Liver (tissue), 3 donors: ENCODE measurements around the gene RBPJ.

ENCODE experiments used
- EGR1 ChIP-seq, 2 donors: IDR thresholded peaks; 2 replicates each; pipeline ENCODE4 v1.6.1; 2016 to 2018; ENCODE audit warnings: antibody characterized with exemption in 2 of 2, low read depth in 2 of 2
- GABPA ChIP-seq, 2 donors: IDR thresholded peaks in 1 of 2; conservative IDR thresholded peaks in 1 of 2; 2 replicates each; pipeline ENCODE4 v1.6.1; 2016; ENCODE audit warnings: antibody characterized with exemption in 2 of 2, mild to moderate bottlenecking in 1 of 2, moderate library complexity in 1 of 2
- HNF4A ChIP-seq, 2 donors: conservative IDR thresholded peaks; 2 replicates each; pipeline ENCODE4 v1.6.1; 2016; ENCODE audit warnings: antibody characterized with exemption in 2 of 2, mild to moderate bottlenecking in 2 of 2
- JUND ChIP-seq, 2 donors: IDR thresholded peaks; 2 replicates each; pipeline ENCODE4 v1.6.1; 2016; ENCODE audit warnings: antibody characterized with exemption in 2 of 2
- RAD21 ChIP-seq, 2 donors: IDR thresholded peaks; 2 replicates each; pipeline ENCODE4 v1.6.1; 2016; ENCODE audit warnings: antibody characterized with exemption in 2 of 2, mild to moderate bottlenecking in 2 of 2
- RXRA ChIP-seq, 2 donors: IDR thresholded peaks; 2 replicates each; pipeline ENCODE4 v1.6.1; 2017 to 2018; ENCODE audit warnings: antibody characterized with exemption in 2 of 2, mild to moderate bottlenecking in 1 of 2
- SP1 ChIP-seq: IDR thresholded peaks from 2 replicates; pipeline ENCODE4 v1.6.1; 2018; ENCODE audit warnings: antibody characterized with exemption, mild to moderate bottlenecking
- TAF1 ChIP-seq: conservative IDR thresholded peaks from 2 replicates; pipeline ENCODE4 v1.6.1; 2016; ENCODE audit warnings: antibody characterized with exemption, mild to moderate bottlenecking
- YY1 ChIP-seq: IDR thresholded peaks from 2 replicates; pipeline ENCODE4 v1.6.1; 2016; ENCODE audit warnings: antibody characterized with exemption, mild to moderate bottlenecking
- TF ChIP-seq, protein P1 (sequence below): fragments of 150-350 bp; IDR thresholded peaks from 2 replicates; pipeline ENCODE4 v1.5.1; 2017; ENCODE audit warnings: improper control_type of control experiment, low read depth, low read length; ENCODE audit not compliant: missing input control
- TF ChIP-seq, protein P2 (sequence below): IDR thresholded peaks from 2 replicates; pipeline ENCODE4 v1.6.1; 2016; ENCODE audit warnings: antibody characterized with exemption, mild to moderate bottlenecking
- TF ChIP-seq, protein P3 (sequence below): IDR thresholded peaks from 2 replicates; pipeline ENCODE4 v1.6.1; 2016; ENCODE audit warnings: antibody characterized with exemption
- TF ChIP-seq, protein P4 (sequence below): IDR thresholded peaks from 2 replicates; pipeline ENCODE4 v1.6.1; 2016; ENCODE audit warnings: antibody characterized with exemption
- TF ChIP-seq, protein P5 (sequence below): IDR thresholded peaks from 2 replicates; pipeline ENCODE4 v1.6.1; 2016; ENCODE audit warnings: antibody characterized with exemption
- donor health status: healthy.
- donor health status: healthy.

DNA sequence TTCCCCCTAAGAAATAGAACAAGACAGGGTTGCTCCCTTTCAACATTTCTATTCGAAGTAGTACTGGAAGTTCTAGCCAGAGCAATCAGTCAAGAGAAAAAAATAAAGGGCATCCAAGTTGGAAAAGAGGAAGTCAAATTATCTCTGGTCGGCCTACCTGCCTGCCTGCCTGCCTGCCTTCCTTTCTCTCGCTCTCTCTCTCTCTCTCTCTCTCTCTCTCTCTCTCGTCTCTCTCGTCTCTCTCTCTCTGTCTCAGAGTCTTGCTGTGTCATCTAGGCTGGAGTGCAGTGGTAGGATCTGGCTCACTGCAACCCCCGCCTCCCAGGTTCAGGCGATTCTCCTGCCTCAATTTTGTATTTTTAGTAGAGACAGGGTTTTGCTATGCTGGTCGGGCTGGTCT, 126.6 kb downstream of the RBPJ start:
- TF ChIP-seq, protein P1, sequence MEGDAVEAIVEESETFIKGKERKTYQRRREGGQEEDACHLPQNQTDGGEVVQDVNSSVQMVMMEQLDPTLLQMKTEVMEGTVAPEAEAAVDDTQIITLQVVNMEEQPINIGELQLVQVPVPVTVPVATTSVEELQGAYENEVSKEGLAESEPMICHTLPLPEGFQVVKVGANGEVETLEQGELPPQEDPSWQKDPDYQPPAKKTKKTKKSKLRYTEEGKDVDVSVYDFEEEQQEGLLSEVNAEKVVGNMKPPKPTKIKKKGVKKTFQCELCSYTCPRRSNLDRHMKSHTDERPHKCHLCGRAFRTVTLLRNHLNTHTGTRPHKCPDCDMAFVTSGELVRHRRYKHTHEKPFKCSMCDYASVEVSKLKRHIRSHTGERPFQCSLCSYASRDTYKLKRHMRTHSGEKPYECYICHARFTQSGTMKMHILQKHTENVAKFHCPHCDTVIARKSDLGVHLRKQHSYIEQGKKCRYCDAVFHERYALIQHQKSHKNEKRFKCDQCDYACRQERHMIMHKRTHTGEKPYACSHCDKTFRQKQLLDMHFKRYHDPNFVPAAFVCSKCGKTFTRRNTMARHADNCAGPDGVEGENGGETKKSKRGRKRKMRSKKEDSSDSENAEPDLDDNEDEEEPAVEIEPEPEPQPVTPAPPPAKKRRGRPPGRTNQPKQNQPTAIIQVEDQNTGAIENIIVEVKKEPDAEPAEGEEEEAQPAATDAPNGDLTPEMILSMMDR: no peak
- no peak for TF ChIP-seq RAD21 (IDR thresholded peaks at IDR 0.05)
- TF ChIP-seq SP1: no peak
- TF ChIP-seq, protein P2, sequence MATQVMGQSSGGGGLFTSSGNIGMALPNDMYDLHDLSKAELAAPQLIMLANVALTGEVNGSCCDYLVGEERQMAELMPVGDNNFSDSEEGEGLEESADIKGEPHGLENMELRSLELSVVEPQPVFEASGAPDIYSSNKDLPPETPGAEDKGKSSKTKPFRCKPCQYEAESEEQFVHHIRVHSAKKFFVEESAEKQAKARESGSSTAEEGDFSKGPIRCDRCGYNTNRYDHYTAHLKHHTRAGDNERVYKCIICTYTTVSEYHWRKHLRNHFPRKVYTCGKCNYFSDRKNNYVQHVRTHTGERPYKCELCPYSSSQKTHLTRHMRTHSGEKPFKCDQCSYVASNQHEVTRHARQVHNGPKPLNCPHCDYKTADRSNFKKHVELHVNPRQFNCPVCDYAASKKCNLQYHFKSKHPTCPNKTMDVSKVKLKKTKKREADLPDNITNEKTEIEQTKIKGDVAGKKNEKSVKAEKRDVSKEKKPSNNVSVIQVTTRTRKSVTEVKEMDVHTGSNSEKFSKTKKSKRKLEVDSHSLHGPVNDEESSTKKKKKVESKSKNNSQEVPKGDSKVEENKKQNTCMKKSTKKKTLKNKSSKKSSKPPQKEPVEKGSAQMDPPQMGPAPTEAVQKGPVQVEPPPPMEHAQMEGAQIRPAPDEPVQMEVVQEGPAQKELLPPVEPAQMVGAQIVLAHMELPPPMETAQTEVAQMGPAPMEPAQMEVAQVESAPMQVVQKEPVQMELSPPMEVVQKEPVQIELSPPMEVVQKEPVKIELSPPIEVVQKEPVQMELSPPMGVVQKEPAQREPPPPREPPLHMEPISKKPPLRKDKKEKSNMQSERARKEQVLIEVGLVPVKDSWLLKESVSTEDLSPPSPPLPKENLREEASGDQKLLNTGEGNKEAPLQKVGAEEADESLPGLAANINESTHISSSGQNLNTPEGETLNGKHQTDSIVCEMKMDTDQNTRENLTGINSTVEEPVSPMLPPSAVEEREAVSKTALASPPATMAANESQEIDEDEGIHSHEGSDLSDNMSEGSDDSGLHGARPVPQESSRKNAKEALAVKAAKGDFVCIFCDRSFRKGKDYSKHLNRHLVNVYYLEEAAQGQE: no peak
- no peak for TF ChIP-seq EGR1 (IDR thresholded peaks at IDR 0.05; ENCODE audit: low read depth in 2 of 2)
- TF ChIP-seq, protein P3, sequence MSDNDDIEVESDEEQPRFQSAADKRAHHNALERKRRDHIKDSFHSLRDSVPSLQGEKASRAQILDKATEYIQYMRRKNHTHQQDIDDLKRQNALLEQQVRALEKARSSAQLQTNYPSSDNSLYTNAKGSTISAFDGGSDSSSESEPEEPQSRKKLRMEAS: no peak
- TF ChIP-seq RXRA (IDR thresholded peaks at IDR 0.05): no peak
- TF ChIP-seq GABPA (IDR thresholded peaks at IDR 0.05 in 1 of 2, conservative IDR thresholded peaks at IDR 0.05 in 1 of 2): no peak
- no peak for TF ChIP-seq HNF4A (conservative IDR thresholded peaks at IDR 0.05)
- TF ChIP-seq, protein P4, sequence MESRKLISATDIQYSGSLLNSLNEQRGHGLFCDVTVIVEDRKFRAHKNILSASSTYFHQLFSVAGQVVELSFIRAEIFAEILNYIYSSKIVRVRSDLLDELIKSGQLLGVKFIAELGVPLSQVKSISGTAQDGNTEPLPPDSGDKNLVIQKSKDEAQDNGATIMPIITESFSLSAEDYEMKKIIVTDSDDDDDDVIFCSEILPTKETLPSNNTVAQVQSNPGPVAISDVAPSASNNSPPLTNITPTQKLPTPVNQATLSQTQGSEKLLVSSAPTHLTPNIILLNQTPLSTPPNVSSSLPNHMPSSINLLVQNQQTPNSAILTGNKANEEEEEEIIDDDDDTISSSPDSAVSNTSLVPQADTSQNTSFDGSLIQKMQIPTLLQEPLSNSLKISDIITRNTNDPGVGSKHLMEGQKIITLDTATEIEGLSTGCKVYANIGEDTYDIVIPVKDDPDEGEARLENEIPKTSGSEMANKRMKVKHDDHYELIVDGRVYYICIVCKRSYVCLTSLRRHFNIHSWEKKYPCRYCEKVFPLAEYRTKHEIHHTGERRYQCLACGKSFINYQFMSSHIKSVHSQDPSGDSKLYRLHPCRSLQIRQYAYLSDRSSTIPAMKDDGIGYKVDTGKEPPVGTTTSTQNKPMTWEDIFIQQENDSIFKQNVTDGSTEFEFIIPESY: no peak
- TF ChIP-seq, protein P5, sequence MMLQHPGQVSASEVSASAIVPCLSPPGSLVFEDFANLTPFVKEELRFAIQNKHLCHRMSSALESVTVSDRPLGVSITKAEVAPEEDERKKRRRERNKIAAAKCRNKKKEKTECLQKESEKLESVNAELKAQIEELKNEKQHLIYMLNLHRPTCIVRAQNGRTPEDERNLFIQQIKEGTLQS: no peak
- TF ChIP-seq TAF1: no peak
- TF ChIP-seq YY1: no peak
- no peak for TF ChIP-seq JUND (IDR thresholded peaks at IDR 0.05)
